HUES64 (cell line): ENCODE data around the gene CTNNA2.

Experiments used
- H3K27ac ChIP-seq: 2 replicates; pipeline ENCODE4 v1.7.0; 2013; ENCODE audit warnings: low read depth, low read length, inconsistent platforms
- H3K27me3 ChIP-seq: 2 replicates; pipeline ENCODE4 v1.6.1; 2013; ENCODE audit warnings: mild to moderate bottlenecking, low read length; ENCODE audit not compliant: insufficient read depth
- H3K36me3 ChIP-seq: 2 replicates; pipeline ENCODE4 v1.6.1; 2013; ENCODE audit warnings: mild to moderate bottlenecking, low read length; ENCODE audit not compliant: insufficient read depth
- H3K4me1 ChIP-seq: 2 replicates; pipeline ENCODE4 v1.6.1; 2013; ENCODE audit warnings: mild to moderate bottlenecking, low read length, moderate library complexity; ENCODE audit not compliant: insufficient read depth
- H3K4me3 ChIP-seq: 2 replicates; pipeline ENCODE4 v1.5.1; 2013; ENCODE audit warnings: mild to moderate bottlenecking, low read length, moderate library complexity
- H3K9ac ChIP-seq: 2 replicates; pipeline ENCODE4 v1.6.1; 2013; ENCODE audit warnings: mild to moderate bottlenecking, low read depth, low read length
- H3K9me3 ChIP-seq: 2 replicates; pipeline ENCODE4 v1.6.1; 2013; ENCODE audit warnings: low read depth, low read length; ENCODE audit not compliant: insufficient read depth
- WGBS: fragments of 150-250, 120-280 bp; methylation state at CpG from one replicate; pipeline ENCODE4 v1.1.7; 2013; ENCODE audit warnings: missing lambda C conversion rate; 5-methylcytosine and 5-hydroxymethylcytosine counted together

CTNNA2 gene

DNA sequence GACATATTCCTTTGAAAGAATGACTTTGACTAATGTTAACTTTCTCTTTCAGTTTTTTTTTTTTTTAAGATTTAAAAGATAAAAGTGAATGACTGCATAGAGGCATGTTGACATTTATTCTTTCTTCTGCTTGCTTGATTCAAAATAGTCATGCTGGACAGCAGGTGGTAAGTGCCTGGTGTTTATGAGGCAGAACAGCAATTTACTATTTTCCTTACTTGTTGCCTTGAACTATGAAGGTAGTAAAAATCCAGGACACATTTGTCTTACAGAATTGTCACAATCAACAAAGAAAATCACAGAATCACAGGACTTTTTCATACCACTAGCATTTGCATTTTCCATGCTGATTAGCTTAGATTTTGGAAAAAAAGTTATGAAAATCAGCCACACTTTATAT lies 388.3 kb downstream of the CTNNA2 start:
- Histone ChIP-seq H3K36me3 (no peaks in the 10 kb centered on the region), H3K9me3 (no peaks in the 10 kb centered on the region), H3K4me3 (no peak overlapping the region), H3K27ac (no peak overlapping the region), H3K9ac (no peak overlapping the region), H3K27me3 (no peaks in the 10 kb centered on the region), H3K4me1 (peaks cover 8% of the 10 kb centered on the region)

DNA sequence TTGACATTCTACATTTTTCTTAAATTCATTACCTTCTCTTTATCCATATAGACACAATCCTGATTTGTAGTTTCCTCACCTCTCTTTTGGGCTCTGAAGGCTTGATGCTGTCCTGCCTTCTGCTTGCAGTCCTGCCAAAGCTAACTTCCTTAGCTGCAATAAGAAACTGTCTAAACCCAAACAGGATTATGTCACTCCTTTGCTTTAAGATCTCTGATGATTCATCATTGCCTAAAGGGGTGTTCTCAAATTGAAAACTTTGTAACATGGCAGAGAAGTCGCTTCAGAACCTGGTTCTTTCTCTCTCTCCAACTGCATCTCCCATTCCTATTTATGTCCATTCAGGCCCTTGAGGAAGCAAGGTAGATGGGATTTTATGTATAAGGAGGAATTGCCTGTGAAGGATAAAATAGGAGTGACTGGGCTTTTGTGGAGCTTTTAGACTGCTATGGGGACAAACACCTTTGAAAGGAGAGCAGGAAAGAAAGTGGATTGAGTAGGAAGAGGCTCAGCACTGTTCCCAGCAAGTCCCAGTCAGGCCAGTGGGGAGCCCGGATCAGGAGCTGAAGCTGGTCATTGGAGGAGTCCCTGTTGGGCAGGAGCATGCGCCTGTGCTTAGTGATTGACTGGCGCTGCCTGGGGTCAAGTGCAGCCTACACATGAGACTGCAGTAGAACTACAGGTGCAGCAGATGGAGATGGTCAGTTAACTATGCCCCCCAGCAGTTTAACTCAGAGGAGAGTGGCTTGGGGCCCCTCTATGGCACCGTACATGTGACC lies 390.6 kb downstream of the CTNNA2 start:
- H3K27me3 ChIP-seq: no peaks in the 10 kb centered on the region
- no peak overlapping the region for H3K27ac ChIP-seq
- no peak overlapping the region for H3K4me3 ChIP-seq
- no peaks in the 10 kb centered on the region for H3K36me3 ChIP-seq
- H3K9ac ChIP-seq: no peak overlapping the region
- H3K4me1 ChIP-seq: peaks cover 8% of the 10 kb centered on the region
- WGBS: 86% methylated on average over 5 of the region's 5 CpGs
- no peaks in the 10 kb centered on the region for H3K9me3 ChIP-seq

DNA sequence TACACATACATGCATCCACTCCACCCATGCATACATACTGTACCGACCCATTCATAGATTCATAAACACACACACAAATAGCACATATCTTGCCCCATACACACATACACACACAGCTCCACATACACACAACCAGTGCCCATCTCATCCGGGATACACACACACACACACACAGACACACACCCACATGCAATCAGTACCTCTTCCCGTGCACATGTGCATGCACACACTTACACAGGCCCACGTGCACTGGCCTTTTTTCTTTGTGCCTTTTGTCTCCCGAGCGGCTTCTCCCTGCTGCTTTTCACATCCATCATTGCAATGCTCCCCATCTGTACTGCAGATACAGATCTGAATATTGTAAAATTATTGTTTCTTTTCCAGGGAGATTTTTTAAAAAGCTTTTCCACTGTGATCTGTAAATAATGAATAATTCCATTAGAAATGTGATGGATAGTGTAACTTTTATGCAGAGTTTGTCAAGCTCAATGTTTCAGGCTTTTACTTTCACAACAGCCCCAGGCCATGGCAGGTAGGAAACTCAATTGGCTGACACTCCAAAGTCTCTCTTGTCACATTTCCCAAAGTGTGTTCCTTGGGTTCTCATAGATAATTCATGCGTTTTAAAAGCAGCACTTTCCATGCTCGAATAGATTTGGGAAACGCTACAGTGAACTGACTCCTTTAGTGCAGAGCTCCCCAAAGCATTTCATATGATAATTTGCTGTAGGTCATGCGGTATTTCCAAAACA lies 393.5 kb downstream of the CTNNA2 start:
- Histone ChIP-seq H3K27me3 (no peaks in the 10 kb centered on the region), H3K4me3 (no peak overlapping the region), H3K27ac (no peak overlapping the region), H3K36me3 (no peaks in the 10 kb centered on the region), H3K4me1 (peaks cover under 1% of the 10 kb centered on the region; the same call in 1 of the 2 replicates), H3K9me3 (no peaks in the 10 kb centered on the region), H3K9ac (no peak overlapping the region)
- 91% methylated on average over 10 of the region's 10 CpGs for WGBS

DNA sequence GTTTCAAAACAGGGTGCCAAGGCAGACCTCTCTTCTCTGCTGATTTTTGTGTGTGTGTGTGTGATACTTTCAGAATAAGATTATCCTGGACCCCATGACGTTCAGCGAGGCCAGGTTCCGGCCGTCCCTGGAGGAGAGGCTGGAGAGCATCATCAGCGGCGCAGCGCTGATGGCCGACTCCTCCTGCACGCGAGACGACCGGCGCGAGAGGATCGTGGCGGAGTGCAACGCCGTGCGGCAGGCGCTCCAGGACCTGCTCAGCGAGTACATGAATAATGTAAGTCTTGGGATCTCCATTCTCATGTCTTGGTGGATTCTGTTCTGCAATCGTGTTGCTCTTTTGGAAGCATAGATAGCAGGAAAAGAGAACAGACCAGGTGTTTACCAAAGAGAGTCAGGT lies 396.7 kb downstream of the CTNNA2 start:
- no peak overlapping the region for H3K4me3 ChIP-seq
- H3K27me3 ChIP-seq: no peaks in the 10 kb centered on the region
- H3K27ac ChIP-seq: no peak overlapping the region
- WGBS: 96% methylated on average over 22 of the region's 22 CpGs
- H3K9me3 ChIP-seq: no peaks in the 10 kb centered on the region
- H3K9ac ChIP-seq: no peak overlapping the region
- no peaks in the 10 kb centered on the region for H3K4me1 ChIP-seq
- no peaks in the 10 kb centered on the region for H3K36me3 ChIP-seq

DNA sequence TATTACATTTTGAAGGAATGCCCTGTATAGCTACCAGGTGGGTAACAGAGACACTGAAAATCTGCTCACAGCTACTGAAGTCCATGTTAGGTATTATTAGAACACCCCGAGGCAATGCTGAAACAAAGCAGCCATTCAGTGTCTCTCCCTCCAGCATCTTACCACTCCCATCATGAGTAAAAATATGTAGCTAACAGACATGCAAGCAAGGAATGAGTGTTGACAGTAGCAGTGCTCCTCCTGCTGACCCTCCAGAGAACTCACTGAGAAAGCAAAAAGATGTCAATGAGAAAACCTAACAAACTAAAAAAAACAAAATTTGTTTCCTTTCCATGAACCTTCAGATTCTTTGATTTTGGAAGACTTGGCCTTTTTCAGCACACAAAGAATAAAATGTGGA lies 397.8 kb downstream of the CTNNA2 start:
- WGBS: 83% methylated on average over 1 of the region's 1 CpG
- Histone ChIP-seq H3K9me3 (no peaks in the 10 kb centered on the region), H3K4me3 (no peak overlapping the region), H3K27ac (no peak overlapping the region), H3K27me3 (no peaks in the 10 kb centered on the region), H3K4me1 (peaks cover 5% of the 10 kb centered on the region), H3K9ac (no peak overlapping the region), H3K36me3 (no peaks in the 10 kb centered on the region)

DNA sequence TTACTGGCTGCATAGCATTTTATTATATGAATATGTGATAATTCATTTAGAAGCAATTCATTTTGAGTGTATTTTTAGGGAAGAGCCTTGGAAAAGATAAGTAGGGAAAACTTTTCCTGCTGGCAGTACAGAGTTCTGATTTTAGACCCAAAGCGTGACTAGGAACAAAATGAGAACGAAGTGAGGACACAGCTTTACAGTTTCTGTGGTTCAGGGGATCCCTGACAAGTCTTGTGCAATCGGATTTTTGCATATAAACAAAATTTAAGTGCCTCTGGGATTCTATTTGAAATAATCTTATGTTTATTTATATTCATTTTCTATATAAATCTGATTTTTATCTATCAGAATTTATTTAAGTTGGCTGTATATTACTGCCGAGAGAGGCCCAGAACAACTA lies 402.6 kb downstream of the CTNNA2 start:
- H3K9ac ChIP-seq: no peak overlapping the region
- no peaks in the 10 kb centered on the region for H3K36me3 ChIP-seq
- H3K4me1 ChIP-seq: peaks cover 11% of the 10 kb centered on the region
- no peak overlapping the region for H3K4me3 ChIP-seq
- no peaks in the 10 kb centered on the region for H3K9me3 ChIP-seq
- H3K27ac ChIP-seq: 0 out of 2 replicates have a peak overlapping the region, but pooled peaks have one; percentile 13
- 85% methylated on average over 4 of the region's 4 CpGs for WGBS
- no peaks in the 10 kb centered on the region for H3K27me3 ChIP-seq

DNA sequence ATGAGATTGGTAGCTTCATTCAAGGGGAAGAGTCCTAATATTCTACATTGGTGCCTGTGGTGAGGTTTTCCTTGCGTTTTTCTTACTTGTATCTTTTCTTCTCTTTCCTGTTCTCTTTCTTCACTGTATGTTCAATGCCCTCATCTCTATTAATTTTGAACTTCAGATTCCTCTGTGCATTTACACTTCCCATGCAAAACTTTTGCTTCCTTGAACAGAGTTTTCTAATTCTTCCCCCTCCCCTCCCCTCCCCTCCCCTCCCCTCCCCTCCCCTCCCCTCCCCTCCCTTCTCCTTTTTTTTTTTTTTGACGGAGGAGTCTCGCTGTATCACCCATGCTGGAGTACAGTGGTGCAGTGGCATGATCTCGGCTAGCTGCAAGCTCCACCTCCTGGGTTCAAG lies 403.4 kb downstream of the CTNNA2 start:
- Histone ChIP-seq H3K4me1 (peaks cover 16% of the 10 kb centered on the region), H3K4me3 (no peak overlapping the region), H3K27me3 (no peaks in the 10 kb centered on the region), H3K9me3 (no peaks in the 10 kb centered on the region), H3K9ac (no peak overlapping the region), H3K27ac (no peak overlapping the region), H3K36me3 (no peaks in the 10 kb centered on the region)
- WGBS: 68% methylated on average over 4 of the region's 4 CpGs

DNA sequence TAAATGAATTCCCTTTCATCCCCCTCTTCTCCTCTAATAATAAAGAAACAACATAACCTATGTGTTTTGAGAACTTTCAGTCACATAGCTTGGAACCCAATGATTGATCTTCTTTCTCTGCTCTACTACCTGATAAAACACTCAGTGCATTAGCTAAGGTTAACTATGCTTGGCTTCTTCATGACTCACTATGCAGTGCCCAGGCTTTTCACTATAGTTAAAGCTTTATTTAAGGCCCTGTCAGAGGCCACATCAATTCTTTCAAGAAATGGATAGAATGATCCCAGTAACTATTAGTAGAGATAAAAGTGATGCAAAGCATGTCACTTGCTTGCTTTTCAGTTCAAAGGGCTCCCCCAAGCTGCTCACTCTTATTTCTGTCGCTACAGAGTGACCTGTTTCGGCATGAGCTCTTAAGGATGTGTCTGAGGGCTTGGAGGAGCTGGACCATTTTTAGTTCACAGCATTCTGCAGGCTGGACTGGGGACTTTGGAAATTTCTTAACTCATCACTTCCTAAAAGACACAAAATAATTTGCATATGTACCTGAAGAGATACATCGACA lies 407.7 kb downstream of the CTNNA2 start:
- no peak overlapping the region for H3K4me3 ChIP-seq
- H3K27me3 ChIP-seq: no peaks in the 10 kb centered on the region
- WGBS: 72% methylated on average over 3 of the region's 3 CpGs
- no peak overlapping the region for H3K9ac ChIP-seq
- H3K36me3 ChIP-seq: no peaks in the 10 kb centered on the region
- no peak overlapping the region for H3K27ac ChIP-seq
- no peaks in the 10 kb centered on the region for H3K9me3 ChIP-seq
- H3K4me1 ChIP-seq: peaks cover 15% of the 10 kb centered on the region

DNA sequence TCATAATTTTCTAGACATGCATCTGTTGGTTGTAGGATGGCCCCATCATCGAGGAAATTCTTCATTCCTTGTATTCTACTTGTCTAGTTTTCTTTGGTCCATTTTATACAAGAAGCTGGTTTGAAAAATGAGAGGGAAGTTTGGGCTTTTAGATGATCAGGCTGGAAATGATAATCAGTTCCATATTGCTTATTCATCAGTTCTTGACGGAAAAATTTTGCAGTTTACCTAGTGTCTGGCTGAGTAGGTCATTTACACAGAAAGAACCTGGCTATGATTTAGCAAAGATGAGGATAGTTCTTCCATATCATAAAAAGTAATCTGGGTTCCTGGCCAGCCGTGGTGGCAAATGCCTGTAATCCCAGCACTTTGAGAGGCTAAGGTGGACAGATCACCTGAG lies 416.8 kb downstream of the CTNNA2 start:
- no peaks in the 10 kb centered on the region for H3K9me3 ChIP-seq
- H3K36me3 ChIP-seq: no peaks in the 10 kb centered on the region
- H3K27ac ChIP-seq: no peak overlapping the region
- no peaks in the 10 kb centered on the region for H3K27me3 ChIP-seq
- H3K9ac ChIP-seq: no peak overlapping the region
- no peaks in the 10 kb centered on the region for H3K4me1 ChIP-seq
- no peak overlapping the region for H3K4me3 ChIP-seq
- 70% methylated on average over 3 of the region's 3 CpGs for WGBS

DNA sequence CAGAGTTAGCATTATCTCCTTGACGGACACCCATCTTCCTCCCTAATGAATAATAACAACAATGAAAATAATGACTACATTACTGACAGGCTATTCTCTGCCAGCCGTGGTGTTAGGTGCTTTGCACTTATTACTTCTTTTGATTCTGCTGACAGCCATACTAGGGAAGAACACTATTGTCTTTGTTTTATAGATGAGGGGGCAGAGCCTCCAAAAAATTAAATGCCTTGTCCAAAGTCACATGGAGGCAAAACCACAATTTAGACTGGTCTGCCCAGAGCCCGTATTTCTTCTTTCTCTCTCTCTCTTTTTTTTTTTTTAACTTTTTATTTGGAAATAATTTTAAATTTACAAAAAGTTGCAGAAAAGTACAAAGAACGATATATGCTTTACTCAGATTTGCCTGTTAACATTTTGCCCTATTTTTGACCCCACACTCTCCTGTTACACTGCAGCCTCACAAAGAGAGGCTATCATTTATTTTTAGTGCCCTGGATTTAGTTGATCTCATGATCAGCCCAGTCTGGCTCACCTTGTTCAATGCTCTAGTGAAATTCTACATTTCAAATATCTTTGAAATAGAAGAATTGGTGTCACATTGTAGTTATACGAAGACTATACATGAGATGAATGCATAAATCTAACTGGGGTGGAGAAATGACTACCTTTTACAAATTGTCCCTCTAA lies 422.3 kb downstream of the CTNNA2 start:
- Histone ChIP-seq H3K9me3 (no peaks in the 10 kb centered on the region), H3K27ac (no peak overlapping the region), H3K36me3 (no peaks in the 10 kb centered on the region), H3K27me3 (no peaks in the 10 kb centered on the region), H3K4me1 (peaks cover 2% of the 10 kb centered on the region; the same call in 1 of the 2 replicates), H3K9ac (no peak overlapping the region), H3K4me3 (no peak overlapping the region)
- WGBS: 59% methylated on average over 4 of the region's 5 CpGs
